HUES6 (cell line): ENCODE data around the gene SKAP1.
"Not testable (repeated sequence)": the region's sequence is repeated elsewhere in the genome, so short reads cannot be mapped to it uniquely, and the experiment has no call there.

Source experiments
- H3K27ac ChIP-seq: 2 replicates; pipeline ENCODE4 v1.7.0; 2013; ENCODE audit warnings: low read depth, mild to moderate bottlenecking, low read length, inconsistent platforms
- H3K27me3 ChIP-seq: 2 replicates; pipeline ENCODE4 v1.6.1; 2013; ENCODE audit warnings: low read length; ENCODE audit not compliant: control insufficient read depth, insufficient read depth
- H3K36me3 ChIP-seq: 2 replicates; pipeline ENCODE4 v1.6.1; 2013; ENCODE audit warnings: low read length; ENCODE audit not compliant: control insufficient read depth, insufficient read depth
- H3K4me1 ChIP-seq: 2 replicates; pipeline ENCODE4 v1.6.1; 2013; ENCODE audit warnings: low read length; ENCODE audit not compliant: control insufficient read depth, insufficient read depth
- H3K4me3 ChIP-seq: 2 replicates; pipeline ENCODE4 v1.5.1; 2013; ENCODE audit warnings: low read depth, low read length
- H3K9ac ChIP-seq: one replicate; pipeline ENCODE4 v1.6.1; 2013; ENCODE audit warnings: mild to moderate bottlenecking, low read length
- H3K9me3 ChIP-seq: 2 replicates; pipeline ENCODE4 v1.6.1; 2013; ENCODE audit warnings: low read depth, low read length; ENCODE audit not compliant: control insufficient read depth, insufficient read depth

The SKAP1 gene

GRCh38 chr17:48463526-48463925 lies 33.5 kb upstream of the SKAP1 start:
- Histone ChIP-seq H3K4me3 (no peak overlapping the region), H3K9me3 (no peaks in the 10 kb centered on the region), H3K36me3 (no peaks in the 10 kb centered on the region), H3K4me1 (no peaks in the 10 kb centered on the region), H3K27ac (no peak overlapping the region), H3K27me3 (peaks cover 31% of the 10 kb centered on the region; the same call in 1 of the 2 replicates), H3K9ac (no peak overlapping the region)

DNA sequence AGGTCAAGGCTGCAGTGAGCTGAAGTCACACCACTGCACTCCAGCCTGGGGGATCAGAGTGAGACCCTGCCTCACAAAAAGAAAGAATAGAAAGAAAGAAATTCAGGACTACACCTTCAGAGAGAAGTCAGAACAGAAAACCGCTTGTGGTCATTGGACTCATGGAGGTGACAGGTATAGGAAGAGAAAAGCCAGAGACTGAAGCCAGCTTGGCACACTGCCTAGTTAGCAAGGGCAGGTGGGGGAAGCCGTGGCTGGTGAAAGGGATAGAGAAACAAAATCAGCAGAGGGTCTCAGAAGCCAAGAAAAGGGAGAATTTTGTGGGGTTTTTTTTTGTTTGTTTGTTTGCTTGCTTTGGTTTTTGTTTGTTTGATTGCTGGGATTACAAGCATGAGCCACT lies 32.9 kb upstream of the SKAP1 start:
- no peaks in the 10 kb centered on the region for H3K36me3 ChIP-seq
- no peak overlapping the region for H3K27ac ChIP-seq
- H3K27me3 ChIP-seq: peaks cover 34% of the 10 kb centered on the region; the same call in 1 of the 2 replicates

DNA sequence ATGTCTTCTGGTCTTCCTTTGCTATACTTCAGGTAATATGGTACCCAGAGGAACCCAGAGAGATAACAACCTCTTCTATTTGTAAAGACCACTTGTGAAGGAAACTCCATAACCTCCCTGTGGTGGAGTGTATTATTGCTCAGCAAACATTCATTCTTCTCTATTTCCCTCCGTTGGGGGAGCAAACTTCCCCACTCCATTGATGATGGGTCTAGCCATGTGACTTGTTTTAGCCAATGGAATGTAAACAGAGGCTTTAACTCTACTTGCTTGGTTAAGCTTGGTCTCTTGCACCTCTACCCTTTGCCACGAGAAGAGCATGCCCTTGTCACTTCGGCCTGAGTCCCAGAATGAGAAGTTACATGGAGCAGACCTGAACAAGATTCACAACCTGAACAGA lies 30.0 kb upstream of the SKAP1 start:
- H3K36me3 ChIP-seq: no peaks in the 10 kb centered on the region
- H3K27me3 ChIP-seq: peaks cover 60% of the 10 kb centered on the region
- H3K4me3 ChIP-seq: no peak overlapping the region
- peaks cover 3% of the 10 kb centered on the region; the same call in 1 of the 2 replicates for H3K9me3 ChIP-seq
- no peak overlapping the region for H3K9ac ChIP-seq
- peaks cover 18% of the 10 kb centered on the region for H3K4me1 ChIP-seq
- no peak overlapping the region for H3K27ac ChIP-seq

More for the DNA sequence above, 32.9 kb upstream of the SKAP1 start:
- no peak overlapping the region for H3K9ac ChIP-seq
- no peak overlapping the region for H3K4me3 ChIP-seq
- no peaks in the 10 kb centered on the region for H3K9me3 ChIP-seq
- H3K4me1 ChIP-seq: no peaks in the 10 kb centered on the region

DNA sequence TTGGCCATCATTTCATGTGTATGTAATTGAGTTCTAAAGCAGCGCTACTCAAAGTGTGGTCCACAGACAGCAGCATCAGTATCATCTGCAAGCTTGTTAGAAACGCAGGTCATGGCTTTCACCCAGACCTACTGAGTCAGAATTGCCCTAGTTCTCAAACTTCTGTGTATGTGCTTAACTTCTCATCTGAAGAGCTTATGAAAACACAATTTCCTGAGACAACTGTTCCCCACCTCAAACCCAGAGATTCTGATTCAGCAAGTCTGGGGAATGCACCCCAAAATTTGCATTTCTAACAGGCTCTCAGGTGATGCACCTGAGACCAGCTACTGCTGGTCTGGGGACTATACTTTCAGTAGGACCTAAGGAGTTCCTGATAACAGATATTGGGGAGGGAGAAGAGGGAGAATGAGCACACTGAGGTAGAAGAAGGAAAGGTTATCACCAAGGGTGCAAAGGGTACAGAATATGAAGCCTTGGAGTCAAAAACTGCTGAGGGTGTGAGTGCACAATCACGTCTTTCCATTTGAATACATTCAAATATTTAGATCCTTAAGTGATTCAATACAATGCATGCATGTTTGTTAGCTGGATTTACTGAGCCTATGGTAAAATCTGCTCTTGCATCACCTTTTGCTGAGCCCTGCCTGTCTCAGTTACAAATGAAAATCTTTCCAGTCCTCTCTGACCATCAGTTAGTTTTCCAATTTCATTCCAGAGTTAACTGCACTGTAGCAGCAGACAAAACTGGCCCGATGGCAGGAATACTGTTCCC lies 29.2 kb upstream of the SKAP1 start:
- Histone ChIP-seq H3K9ac (no peak overlapping the region), H3K9me3 (peaks cover 6% of the 10 kb centered on the region; the same call in 1 of the 2 replicates), H3K4me1 (peaks cover 18% of the 10 kb centered on the region), H3K4me3 (no peak overlapping the region), H3K36me3 (no peaks in the 10 kb centered on the region), H3K27me3 (peaks cover 66% of the 10 kb centered on the region), H3K27ac (no peak overlapping the region)

DNA sequence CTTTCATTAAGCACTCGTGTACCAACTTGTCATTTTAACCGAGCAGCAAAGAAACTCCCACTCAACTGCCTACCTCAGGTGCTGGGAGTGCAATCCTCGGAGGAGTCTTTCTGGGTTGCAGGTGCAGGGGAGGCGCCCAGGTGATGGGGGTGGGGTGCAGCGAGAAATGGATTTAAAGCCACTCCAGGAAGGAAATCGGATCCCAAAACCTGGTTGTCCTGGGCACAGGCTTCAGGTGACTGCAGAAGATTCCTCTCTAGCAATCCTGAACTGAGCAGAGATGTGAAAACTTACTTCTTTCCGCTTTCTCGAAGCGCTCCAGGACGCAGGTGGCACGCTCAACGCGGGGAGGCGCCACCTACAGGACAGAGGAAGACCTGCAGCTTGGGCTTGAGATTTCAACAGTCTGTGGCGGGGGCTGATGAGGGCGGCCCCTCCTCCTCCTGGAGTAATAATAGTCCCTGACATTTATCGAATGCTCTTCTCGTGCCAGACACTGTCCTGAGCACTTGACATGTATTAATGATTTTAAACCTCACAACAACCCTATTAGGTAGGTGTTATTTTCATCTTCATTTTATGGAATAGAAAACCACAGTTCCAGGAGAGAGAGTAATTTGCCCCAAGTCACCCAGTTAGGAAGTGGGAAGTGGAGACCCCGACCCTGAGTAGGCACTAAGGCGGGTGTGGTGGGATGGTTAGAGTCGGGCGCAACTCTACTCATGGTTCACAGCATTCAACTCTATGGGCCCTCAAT lies 27.2 kb upstream of the SKAP1 start:
- Histone ChIP-seq H3K9me3 (peaks cover 6% of the 10 kb centered on the region; the same call in 1 of the 2 replicates), H3K4me1 (peaks cover 18% of the 10 kb centered on the region), H3K4me3 (peak overlapping the region; percentile 58), H3K27ac (no peak overlapping the region), H3K27me3 (peaks cover 70% of the 10 kb centered on the region), H3K36me3 (no peaks in the 10 kb centered on the region), H3K9ac (no peak overlapping the region)

GRCh38 chr17:48456589-48456988 lies 26.6 kb upstream of the SKAP1 start:
- Histone ChIP-seq H3K36me3 (no peaks in the 10 kb centered on the region), H3K4me1 (peaks cover 18% of the 10 kb centered on the region), H3K4me3 (peak overlapping the region; percentile 58), H3K27ac (no peak overlapping the region), H3K27me3 (peaks cover 68% of the 10 kb centered on the region), H3K9ac (no peak overlapping the region), H3K9me3 (peaks cover 6% of the 10 kb centered on the region; the same call in 1 of the 2 replicates)

DNA sequence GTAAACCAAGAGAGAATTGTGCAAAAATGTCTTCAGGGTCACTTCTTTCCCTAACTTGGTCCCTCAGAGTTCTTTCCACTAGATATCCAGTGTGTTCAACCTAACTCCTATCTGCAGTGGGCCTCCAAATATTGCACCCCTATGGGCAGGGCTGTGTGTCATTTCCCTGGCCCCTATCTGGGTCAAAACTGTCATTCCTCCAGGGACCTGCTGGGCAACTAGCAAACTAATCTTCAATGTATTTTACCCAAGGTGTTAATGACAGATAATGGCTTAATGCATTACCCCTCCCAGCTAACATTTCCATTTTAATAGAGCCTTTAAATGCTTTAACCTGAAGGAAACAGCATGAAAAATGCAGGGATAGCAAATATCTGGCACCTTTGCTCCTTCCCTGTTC lies 25.8 kb upstream of the SKAP1 start:
- Histone ChIP-seq H3K27me3 (peaks cover 68% of the 10 kb centered on the region), H3K4me3 (no peak overlapping the region), H3K4me1 (peaks cover 18% of the 10 kb centered on the region), H3K36me3 (no peaks in the 10 kb centered on the region), H3K27ac (no peak overlapping the region), H3K9me3 (peaks cover 6% of the 10 kb centered on the region; the same call in 1 of the 2 replicates), H3K9ac (no peak overlapping the region)

DNA sequence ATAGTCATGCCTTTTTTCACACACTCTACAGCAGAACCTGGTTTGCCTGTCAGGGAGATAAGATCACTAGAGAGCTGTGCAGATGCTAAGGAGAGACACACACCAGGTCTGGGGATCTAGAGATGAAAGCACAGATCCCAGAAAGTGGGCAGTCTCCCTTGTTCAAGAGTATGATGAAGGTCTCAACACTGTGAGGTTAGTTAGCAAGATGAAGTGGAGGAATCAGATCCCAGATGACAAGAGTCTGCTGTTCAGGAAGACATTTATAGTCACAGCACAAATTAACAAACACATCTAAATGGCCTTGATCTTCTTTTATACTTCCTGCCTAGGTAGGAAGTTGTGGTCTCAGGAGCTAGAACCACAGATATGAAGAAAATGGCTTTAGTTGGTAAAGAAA lies 23.4 kb upstream of the SKAP1 start:
- H3K9me3 ChIP-seq: peaks cover 6% of the 10 kb centered on the region; the same call in 1 of the 2 replicates
- no peak overlapping the region for H3K9ac ChIP-seq
- H3K27ac ChIP-seq: no peak overlapping the region
- no peaks in the 10 kb centered on the region for H3K36me3 ChIP-seq
- peaks cover 18% of the 10 kb centered on the region for H3K4me1 ChIP-seq
- no peak overlapping the region for H3K4me3 ChIP-seq
- peaks cover 59% of the 10 kb centered on the region for H3K27me3 ChIP-seq

GRCh38 chr17:48451489-48451888 lies 21.5 kb upstream of the SKAP1 start:
- Histone ChIP-seq H3K9ac (no peak overlapping the region), H3K36me3 (no peaks in the 10 kb centered on the region), H3K4me1 (peaks cover 9% of the 10 kb centered on the region), H3K4me3 (no peak overlapping the region), H3K27me3 (peaks cover 44% of the 10 kb centered on the region), H3K9me3 (peaks cover 6% of the 10 kb centered on the region; the same call in 1 of the 2 replicates), H3K27ac (no peak overlapping the region)

GRCh38 chr17:48449335-48449734 lies 19.3 kb upstream of the SKAP1 start:
- H3K27ac ChIP-seq, H3K4me3 ChIP-seq, H3K36me3 ChIP-seq, H3K9ac ChIP-seq, H3K4me1 ChIP-seq, H3K9me3 ChIP-seq: not testable (repeated sequence)
- peaks cover 28% of the 10 kb centered on the region for H3K27me3 ChIP-seq

DNA sequence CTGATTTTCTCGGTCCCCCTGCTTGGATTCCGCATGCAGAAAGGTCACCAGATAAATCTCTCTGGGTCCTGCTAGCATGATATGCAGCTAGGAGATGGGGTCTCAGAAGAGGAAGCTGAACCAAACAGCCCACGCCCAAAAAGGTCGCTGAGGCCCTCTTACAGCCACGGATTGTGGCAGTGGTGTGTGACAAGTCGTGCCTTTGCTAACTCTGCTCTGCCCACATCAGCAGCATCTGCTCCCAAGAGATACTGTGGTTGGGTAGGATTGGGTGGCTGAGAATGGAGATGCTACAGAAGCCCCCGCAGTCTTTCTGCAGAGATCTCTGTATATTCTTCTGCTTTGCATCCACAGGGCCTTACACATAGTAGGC lies 15.2 kb upstream of the SKAP1 start:
- H3K36me3 ChIP-seq: no peaks in the 10 kb centered on the region
- H3K27ac ChIP-seq: no peak overlapping the region
- no peaks in the 10 kb centered on the region; the same call in 1 of the 2 replicates for H3K4me1 ChIP-seq
- H3K4me3 ChIP-seq: no peak overlapping the region
- H3K9me3 ChIP-seq: no peaks in the 10 kb centered on the region
- no peak overlapping the region for H3K9ac ChIP-seq
- peaks cover 10% of the 10 kb centered on the region; the same call in 1 of the 2 replicates for H3K27me3 ChIP-seq
